Keratinocyte (primary cell): Measurements from ENCODE around the gene RASAL2. TPM values are rescaled to one million over a fixed set of nuclear protein-coding genes. Genes with fewer than 3 reads are reported as not detected.

Experiments
- DNase-seq: peaks from one replicate; pipeline ENCODE4 v3.0.0-alpha.2; 2011; ENCODE audit warnings: low read depth, missing footprints, low spot score
- FAIRE-seq: peaks from 2 replicates; lab custom pipeline; 2011; peaks lifted over from hg19 to GRCh38; lab: Jason Lieb, UNC
- H2AFZ ChIP-seq: 2 replicates; pipeline ENCODE4 v1.6.0; 2012; ENCODE audit warnings: low read length, control low read depth, inconsistent platforms; ENCODE audit not compliant: control insufficient read depth
- H3K27ac ChIP-seq: 2 replicates; pipeline ENCODE4 v1.5.1; 2011; ENCODE audit warnings: low read length; ENCODE audit not compliant: control insufficient read depth, insufficient read depth
- H3K27me3 ChIP-seq: 3 replicates; pipeline ENCODE4 v1.6.0; 2011; ENCODE audit warnings: low read length; ENCODE audit not compliant: control insufficient read depth, insufficient read depth; ENCODE audit errors: extremely low read depth
- H3K36me3 ChIP-seq, 2 experiments: 2 replicates in 1 of 2; 3 replicates in 1 of 2; pipeline ENCODE4 v1.5.1; 2011; ENCODE audit warnings: low read length in 2 of 2, mild to moderate bottlenecking in 1 of 2; ENCODE audit not compliant: control insufficient read depth in 2 of 2, insufficient read depth in 2 of 2; ENCODE audit errors: extremely low read depth in 1 of 2
- H3K4me1 ChIP-seq: 3 replicates; pipeline ENCODE4 v1.5.1; 2011; ENCODE audit warnings: low read length; ENCODE audit not compliant: control insufficient read depth, insufficient read depth; ENCODE audit errors: extremely low read depth
- H3K4me2 ChIP-seq: 3 replicates; pipeline ENCODE4 v1.6.0; 2011; ENCODE audit warnings: low read depth, low read length; ENCODE audit not compliant: control insufficient read depth, insufficient read depth; ENCODE audit errors: extremely low read depth
- H3K4me3 ChIP-seq, 3 experiments: fragments of 200-600 bp in 1 of 3; sonication (generic) in 1 of 3; 2 replicates in 2 of 3; 3 replicates in 1 of 3; pipeline ENCODE4 v1.5.1; 2011 to 2016; ENCODE audit warnings: low read length in 3 of 3, mild to moderate bottlenecking in 3 of 3, control low read depth in 2 of 3, inconsistent platforms in 1 of 3, low read depth in 1 of 3, mixed read lengths in 1 of 3, mixed run types in 1 of 3, moderate library complexity in 1 of 3; ENCODE audit not compliant: control insufficient read depth in 2 of 3, insufficient read depth in 2 of 3; ENCODE audit errors: extremely low read depth in 1 of 3
- H3K79me2 ChIP-seq: 2 replicates; pipeline ENCODE4 v1.6.0; 2012; ENCODE audit warnings: low read length; ENCODE audit not compliant: control insufficient read depth, insufficient read depth
- H3K9ac ChIP-seq: 3 replicates; pipeline ENCODE4 v1.6.0; 2011; ENCODE audit warnings: low read length; ENCODE audit not compliant: control insufficient read depth, insufficient read depth; ENCODE audit errors: extremely low read depth
- H3K9me1 ChIP-seq: 3 replicates; pipeline ENCODE4 v1.6.0; 2011; ENCODE audit warnings: low read length; ENCODE audit not compliant: control insufficient read depth, insufficient read depth; ENCODE audit errors: extremely low read depth
- H3K9me3 ChIP-seq: 2 replicates; pipeline ENCODE4 v1.5.1; 2012; ENCODE audit warnings: low read depth, low read length; ENCODE audit not compliant: control insufficient read depth
- H4K20me1 ChIP-seq: 3 replicates; pipeline ENCODE4 v1.6.0; 2011; ENCODE audit warnings: low read length; ENCODE audit not compliant: control insufficient read depth, insufficient read depth; ENCODE audit errors: extremely low read depth
- CTCF ChIP-seq, 3 experiments: IDR thresholded peaks in 1 of 3; conservative IDR thresholded peaks in 1 of 3; optimal IDR thresholded peaks in 1 of 3; 2 replicates in 2 of 3; 3 replicates in 1 of 3; pipeline versions ENCODE3 to v1.5.1; 2011; ENCODE audit warnings: low read length in 3 of 3, mild to moderate bottlenecking in 3 of 3, moderate library complexity in 2 of 3, control low read depth in 1 of 3, inconsistent platforms in 1 of 3; ENCODE audit not compliant: insufficient read depth in 2 of 3; ENCODE audit errors: extremely low read depth in 1 of 3
- EZH2 ChIP-seq: IDR thresholded peaks from one replicate; pipeline ENCODE4 v1.6.1; 2012; ENCODE audit warnings: inconsistent platforms, mild to moderate bottlenecking, low read length, moderate library complexity
- dilution Hi-C: fragments of 300-500 bp; cut with MboI; formaldehyde crosslinking; loops from one replicate; pipeline ENCODE4 v1.7.0; 2020; ENCODE audit warnings: low sequenced_read_pairs; ENCODE audit not compliant: extremely low pct_ligation_motif_present
- polyA plus RNA-seq, 5 experiments: library from polyadenylated mRNA; depleted of rRNA in 3 of 5; stranded (reverse) in 3 of 5; stranded (forward) in 1 of 5; unstranded in 1 of 5; fragments of >200 nt; gene quantifications; 1 replicate in 1 of 5; 2 replicates in 3 of 5; 3 replicates in 1 of 5; pipeline versions ENCODE4 v1.2.1 to v1.2.3, GENCODE V29; 2011 to 2012; ENCODE audit warnings: missing spikeins in 2 of 5, low read depth in 1 of 5, low replicate concordance in 1 of 5

The RASAL2 gene
- polyA plus RNA-seq, 1 donor (not counting 4 experiments of a cell fraction or from before 2014, with no cell fraction given), result 27.2 TPM

GRCh38 chr1:178262120-178262500 lies 168.2 kb downstream of the RASAL2 start:
- no peaks in the 10 kb centered on the region for H3K9me1 ChIP-seq
- no peak overlapping the region for H3K4me3 ChIP-seq
- TF ChIP-seq EZH2, result no peak
- TF ChIP-seq CTCF (optimal IDR thresholded peaks at IDR 0.05 in 1 of 3, IDR thresholded peaks at IDR 0.05 in 1 of 3, conservative IDR thresholded peaks at IDR 0.05 in 1 of 3; ENCODE audit: extremely low read depth in 1 of 3, insufficient read depth in 2 of 3, low read length in 3 of 3), result no peak
- no peaks in the 10 kb centered on the region for H4K20me1 ChIP-seq
- H3K27ac ChIP-seq, result no peak overlapping the region
- no peak overlapping the region for H3K9ac ChIP-seq
- dilution Hi-C loops, result no loop called here
- no peaks in the 10 kb centered on the region for H3K36me3 ChIP-seq
- H3K9me3 ChIP-seq, result no peaks in the 10 kb centered on the region
- H3K27me3 ChIP-seq, result no peaks in the 10 kb centered on the region
- no peak overlapping the region for H2AFZ ChIP-seq
- peaks cover 41% of the 10 kb centered on the region for H3K79me2 ChIP-seq
- H3K4me2 ChIP-seq, result no peak overlapping the region
- FAIRE-seq (peak; percentile 60), DNase-seq (no peak)
- peaks cover 13% of the 10 kb centered on the region for H3K4me1 ChIP-seq

GRCh38 chr1:178263341-178263740 lies 169.4 kb downstream of the RASAL2 start:
- H3K27me3 ChIP-seq, result no peaks in the 10 kb centered on the region
- peaks cover 41% of the 10 kb centered on the region for H3K79me2 ChIP-seq
- no peak overlapping the region for H3K4me2 ChIP-seq

More at GRCh38 chr1:178263341-178263740, 169.4 kb downstream of the RASAL2 start:
- dilution Hi-C loops, result no loop called here
- Histone ChIP-seq H3K36me3 (no peaks in the 10 kb centered on the region), H2AFZ (no peak overlapping the region), H3K27ac (no peak overlapping the region), H4K20me1 (no peaks in the 10 kb centered on the region), H3K9ac (no peak overlapping the region), H3K9me1 (no peaks in the 10 kb centered on the region), H3K4me1 (peaks cover 20% of the 10 kb centered on the region), H3K9me3 (no peaks in the 10 kb centered on the region), H3K4me3 (no peak overlapping the region)
- DNase-seq (no peak), FAIRE-seq (peak; percentile 65)
- TF ChIP-seq CTCF (optimal IDR thresholded peaks at IDR 0.05 in 1 of 3, IDR thresholded peaks at IDR 0.05 in 1 of 3, conservative IDR thresholded peaks at IDR 0.05 in 1 of 3; ENCODE audit: extremely low read depth in 1 of 3, insufficient read depth in 2 of 3, low read length in 3 of 3) (no peak), EZH2 (no peak)
